ENCODE data around the gene CDC26. TPM values are rescaled to one million over a fixed set of nuclear protein-coding genes. Genes with fewer than 3 reads are reported as not detected.
A peak's percentile ranks its signal among the peaks of the same experiment; 100 is the strongest.

CDC26 gene
- total RNA-seq, 1 donor: 61.3 TPM

- TF ChIP-seq CTCF (IDR thresholded peaks at IDR 0.05; ENCODE audit: insufficient read depth, low read depth, low read length): no peak
- peak; percentile 23 for DNase-seq (ENCODE audit: low read depth)
- no peak overlapping the region for H3K4me3 ChIP-seq (ENCODE audit: low read depth, low read length)
Observed at GRCh38 chr9:113293285-113293878, 18.0 kb upstream of the CDC26 start.

GRCh38 chr9:113290052-113290607 is 14.8 kb upstream of the CDC26 start:
- TF ChIP-seq CTCF (IDR thresholded peaks at IDR 0.05; ENCODE audit: insufficient read depth, low read depth, low read length): no peak

GRCh38 chr9:113289091-113289490 is 13.7 kb upstream of the CDC26 start:
- no peak for TF ChIP-seq CTCF (IDR thresholded peaks at IDR 0.05; ENCODE audit: insufficient read depth, low read depth, low read length)
- DNase-seq (ENCODE audit: low read depth): no peak

More at GRCh38 chr9:113290052-113290607, 14.8 kb upstream of the CDC26 start:
- H3K4me3 ChIP-seq (ENCODE audit: low read depth, low read length): no peak overlapping the region
- DNase-seq (ENCODE audit: low read depth): no peak

GRCh38 chr9:113281356-113281755 is 6.0 kb upstream of the CDC26 start:
- H3K4me3 ChIP-seq (ENCODE audit: low read depth, low read length): no peak overlapping the region
- no peak for TF ChIP-seq CTCF (IDR thresholded peaks at IDR 0.05; ENCODE audit: insufficient read depth, low read depth, low read length)
- no peak for DNase-seq (ENCODE audit: low read depth)

More at GRCh38 chr9:113289091-113289490, 13.7 kb upstream of the CDC26 start:
- H3K4me3 ChIP-seq (ENCODE audit: low read depth, low read length): no peak overlapping the region

- DNase-seq (ENCODE audit: low read depth): no peak
- no peak for TF ChIP-seq CTCF (IDR thresholded peaks at IDR 0.05; ENCODE audit: insufficient read depth, low read depth, low read length)
- no peak overlapping the region for H3K4me3 ChIP-seq (ENCODE audit: low read depth, low read length)
Observed at GRCh38 chr9:113278840-113279239, 3.5 kb upstream of the CDC26 start.

GRCh38 chr9:113274474-113275156 is 757 bp downstream of the CDC26 start:
- DNase-seq (ENCODE audit: low read depth): peak; percentile 77
- TF ChIP-seq CTCF (IDR thresholded peaks at IDR 0.05; ENCODE audit: insufficient read depth, low read depth, low read length): peak; percentile 67

More at GRCh38 chr9:113274474-113275156, 757 bp downstream of the CDC26 start:
- H3K4me3 ChIP-seq (ENCODE audit: low read depth, low read length): peak overlapping the region; percentile 99
